Measurements from ENCODE around the gene HLA-E. TPM values are rescaled to one million over a fixed set of nuclear protein-coding genes. Genes with fewer than 3 reads are reported as not detected.

Gene HLA-E
- total and polyA plus RNA-seq, 2 of the 13 experiments (the other 11 are each of a cell fraction or from before 2014, with no cell fraction given), result 45.2 to 90.4 TPM

GRCh38 chr6:30481211-30481964, 7.9 kb upstream of the HLA-E start (continued):
- TF ChIP-seq, protein P1, sequence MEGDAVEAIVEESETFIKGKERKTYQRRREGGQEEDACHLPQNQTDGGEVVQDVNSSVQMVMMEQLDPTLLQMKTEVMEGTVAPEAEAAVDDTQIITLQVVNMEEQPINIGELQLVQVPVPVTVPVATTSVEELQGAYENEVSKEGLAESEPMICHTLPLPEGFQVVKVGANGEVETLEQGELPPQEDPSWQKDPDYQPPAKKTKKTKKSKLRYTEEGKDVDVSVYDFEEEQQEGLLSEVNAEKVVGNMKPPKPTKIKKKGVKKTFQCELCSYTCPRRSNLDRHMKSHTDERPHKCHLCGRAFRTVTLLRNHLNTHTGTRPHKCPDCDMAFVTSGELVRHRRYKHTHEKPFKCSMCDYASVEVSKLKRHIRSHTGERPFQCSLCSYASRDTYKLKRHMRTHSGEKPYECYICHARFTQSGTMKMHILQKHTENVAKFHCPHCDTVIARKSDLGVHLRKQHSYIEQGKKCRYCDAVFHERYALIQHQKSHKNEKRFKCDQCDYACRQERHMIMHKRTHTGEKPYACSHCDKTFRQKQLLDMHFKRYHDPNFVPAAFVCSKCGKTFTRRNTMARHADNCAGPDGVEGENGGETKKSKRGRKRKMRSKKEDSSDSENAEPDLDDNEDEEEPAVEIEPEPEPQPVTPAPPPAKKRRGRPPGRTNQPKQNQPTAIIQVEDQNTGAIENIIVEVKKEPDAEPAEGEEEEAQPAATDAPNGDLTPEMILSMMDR (CRISPR knock-in tag; IDR thresholded peaks at IDR 0.05), result peak; percentile 45; the same call in 1 of the 2 replicates
- TF ChIP-seq ZNF530 (CRISPR knock-in tag; IDR thresholded peaks at IDR 0.05; ENCODE audit: low read depth) (0 out of 2 replicates have a peak, but pooled peaks have one; percentile 15), ZBTB33 (CRISPR knock-in tag; IDR thresholded peaks at IDR 0.05) (0 out of 2 replicates have a peak, but pooled peaks have one; percentile 19), ZNF558 (CRISPR knock-in tag; IDR thresholded peaks at IDR 0.05; ENCODE audit: borderline replicate concordance) (peak; percentile 48; the same call in 1 of the 2 replicates), ZNF501 (CRISPR knock-in tag; IDR thresholded peaks at IDR 0.05) (peak; percentile 70; the same call in 1 of the 2 replicates), ARHGAP35 (CRISPR knock-in tag; IDR thresholded peaks at IDR 0.05; ENCODE audit: borderline replicate concordance) (no peak)
- TF ChIP-seq, protein P2, sequence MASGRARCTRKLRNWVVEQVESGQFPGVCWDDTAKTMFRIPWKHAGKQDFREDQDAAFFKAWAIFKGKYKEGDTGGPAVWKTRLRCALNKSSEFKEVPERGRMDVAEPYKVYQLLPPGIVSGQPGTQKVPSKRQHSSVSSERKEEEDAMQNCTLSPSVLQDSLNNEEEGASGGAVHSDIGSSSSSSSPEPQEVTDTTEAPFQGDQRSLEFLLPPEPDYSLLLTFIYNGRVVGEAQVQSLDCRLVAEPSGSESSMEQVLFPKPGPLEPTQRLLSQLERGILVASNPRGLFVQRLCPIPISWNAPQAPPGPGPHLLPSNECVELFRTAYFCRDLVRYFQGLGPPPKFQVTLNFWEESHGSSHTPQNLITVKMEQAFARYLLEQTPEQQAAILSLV (CRISPR knock-in tag; IDR thresholded peaks at IDR 0.05; ENCODE audit: borderline replicate concordance), result peak; percentile 14; the same call in 1 of the 2 replicates
- TF ChIP-seq, protein P3, sequence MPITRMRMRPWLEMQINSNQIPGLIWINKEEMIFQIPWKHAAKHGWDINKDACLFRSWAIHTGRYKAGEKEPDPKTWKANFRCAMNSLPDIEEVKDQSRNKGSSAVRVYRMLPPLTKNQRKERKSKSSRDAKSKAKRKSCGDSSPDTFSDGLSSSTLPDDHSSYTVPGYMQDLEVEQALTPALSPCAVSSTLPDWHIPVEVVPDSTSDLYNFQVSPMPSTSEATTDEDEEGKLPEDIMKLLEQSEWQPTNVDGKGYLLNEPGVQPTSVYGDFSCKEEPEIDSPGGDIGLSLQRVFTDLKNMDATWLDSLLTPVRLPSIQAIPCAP (CRISPR knock-in tag; IDR thresholded peaks at IDR 0.05; ENCODE audit: low read depth), result 0 out of 2 replicates have a peak, but pooled peaks have one; percentile 30
